GM18951 (cell line): ENCODE data around the gene GAS5.

Source experiments
- POLR2A ChIP-seq: IDR thresholded peaks from 4 replicates; pipeline ENCODE4 v1.6.1; 2011; ENCODE audit warnings: mild to moderate bottlenecking; ENCODE audit not compliant: insufficient read length, insufficient read depth; ENCODE audit errors: extremely low read depth
- in situ Hi-C: fragments of 300-500 bp; cut with MboI; formaldehyde crosslinking; loops from one replicate; pipeline ENCODE4 v1.12.0; 2022; ENCODE audit warnings: low sequenced_read_pairs, mixed read lengths, inconsistent platforms; ENCODE audit not compliant: unreplicated experiment

Gene GAS5

DNA sequence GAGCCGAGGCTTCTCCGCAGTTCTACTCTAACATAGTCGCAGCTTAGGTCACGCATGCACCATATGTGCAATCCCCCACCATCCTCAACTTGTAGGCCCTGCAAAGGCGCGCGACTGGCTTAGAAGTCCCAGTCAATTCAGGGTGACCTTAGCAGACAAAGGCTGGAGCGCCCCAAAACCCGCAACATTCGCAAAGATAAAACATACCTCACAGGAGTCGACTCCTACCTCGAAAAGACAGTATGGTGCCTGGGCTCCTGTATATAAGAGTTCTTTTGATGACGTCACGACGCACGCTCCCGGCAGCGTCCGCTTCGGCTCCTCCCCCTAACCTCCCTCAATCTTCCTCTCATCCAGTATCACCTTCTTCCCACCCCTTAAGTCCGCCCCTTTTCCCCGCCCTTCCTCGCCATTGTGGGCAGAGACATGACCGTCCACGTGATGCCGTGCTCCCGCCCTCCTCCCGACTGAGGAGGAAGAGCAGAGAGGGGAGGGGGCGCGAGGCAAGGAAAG, at the start of gene GAS5:
Gene GAS5, minus strand, starts transcription at position 237 of the 513 bp plus-strand sequence.
- in situ Hi-C loops = no loop called here
- peak; percentile 100 for TF ChIP-seq POLR2A

GRCh38 chr1:173917149-173917548, 49.4 kb upstream of the GAS5 start, which contains the start of gene SERPINC1:
Gene SERPINC1 (minus strand): TSS chr1:173917327. CDS start chr1:173917259, 68 bp downstream.
- in situ Hi-C loops = no loop called here
- TF ChIP-seq POLR2A = no peak

- TF ChIP-seq POLR2A = no peak
- in situ Hi-C loops = no loop called here
Measured at GRCh38 chr1:173916667-173917066, 48.9 kb upstream of the GAS5 start.

DNA sequence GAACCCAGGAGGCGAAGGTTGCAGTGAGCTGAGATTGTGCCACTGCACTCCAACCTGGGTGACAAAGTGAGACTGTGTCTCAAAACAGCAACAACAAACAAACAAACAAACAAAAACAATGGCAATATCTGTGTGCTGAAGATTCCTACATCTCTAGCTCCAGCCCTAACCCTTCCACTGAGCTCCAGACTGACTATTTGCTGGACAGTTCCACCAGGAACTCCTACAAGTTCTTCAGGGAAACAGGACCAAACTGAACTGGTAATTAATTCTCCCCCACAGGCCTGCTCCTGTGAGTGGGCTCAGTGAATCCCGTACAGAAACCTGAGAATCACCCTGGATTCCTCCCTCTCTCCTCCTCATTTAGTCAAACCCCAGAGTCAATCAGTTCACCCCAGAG, 47.8 kb upstream of the GAS5 start:
- no peak for TF ChIP-seq POLR2A
- in situ Hi-C loops = no loop called here

- no peak for TF ChIP-seq POLR2A
- in situ Hi-C loops = no loop called here
Measured at GRCh38 chr1:173914366-173914871, 46.6 kb upstream of the GAS5 start.

GRCh38 chr1:173913111-173913510, 45.3 kb upstream of the GAS5 start:
- TF ChIP-seq POLR2A = no peak
- in situ Hi-C loops = no loop called here

- in situ Hi-C loops = no loop called here
Measured at GRCh38 chr1:173903827-173904531, 36.2 kb upstream of the GAS5 start.

DNA sequence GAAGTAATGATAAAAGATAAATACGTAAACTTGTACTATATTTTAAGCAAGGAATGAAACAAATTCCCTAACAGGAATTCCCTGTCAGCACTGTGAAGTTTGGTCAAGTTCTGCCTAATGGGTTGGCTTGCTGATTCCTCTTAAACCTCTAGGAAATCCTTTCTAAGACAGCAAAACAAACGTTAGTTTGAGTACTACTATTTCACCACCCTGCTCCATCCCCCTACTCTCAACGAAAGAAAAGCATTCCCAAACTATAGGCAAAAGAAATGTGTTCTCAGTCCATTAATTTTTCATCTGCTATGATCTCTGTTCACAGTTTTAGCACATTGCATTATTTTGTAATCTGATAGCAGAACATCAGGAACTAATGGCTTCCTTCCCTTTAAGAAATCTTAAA, 33.2 kb upstream of the GAS5 start:
- no peak for TF ChIP-seq POLR2A
- in situ Hi-C loops = no loop called here

More at GRCh38 chr1:173903827-173904531, 36.2 kb upstream of the GAS5 start:
- no peak for TF ChIP-seq POLR2A

DNA sequence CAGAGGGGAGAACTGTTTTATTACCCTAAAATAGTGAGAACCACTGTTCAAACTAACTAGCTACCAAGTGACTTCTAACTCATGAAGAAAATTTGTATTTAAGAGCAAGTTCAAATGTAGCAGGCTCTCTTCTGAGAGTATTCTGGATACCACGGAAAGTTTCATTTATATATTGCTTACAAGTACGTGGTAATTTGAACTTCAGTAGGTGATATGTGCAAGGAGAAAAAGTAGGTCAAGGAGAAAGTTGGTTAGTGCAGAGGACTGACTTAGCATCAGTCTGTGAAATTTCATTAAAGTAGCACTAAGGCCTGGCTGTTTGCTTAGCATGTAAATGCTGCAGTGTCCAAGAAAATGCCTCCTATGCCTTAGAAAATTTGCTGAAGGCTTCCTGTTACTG, 32.6 kb upstream of the GAS5 start:
- no peak for TF ChIP-seq POLR2A
- in situ Hi-C loops = no loop called here

DNA sequence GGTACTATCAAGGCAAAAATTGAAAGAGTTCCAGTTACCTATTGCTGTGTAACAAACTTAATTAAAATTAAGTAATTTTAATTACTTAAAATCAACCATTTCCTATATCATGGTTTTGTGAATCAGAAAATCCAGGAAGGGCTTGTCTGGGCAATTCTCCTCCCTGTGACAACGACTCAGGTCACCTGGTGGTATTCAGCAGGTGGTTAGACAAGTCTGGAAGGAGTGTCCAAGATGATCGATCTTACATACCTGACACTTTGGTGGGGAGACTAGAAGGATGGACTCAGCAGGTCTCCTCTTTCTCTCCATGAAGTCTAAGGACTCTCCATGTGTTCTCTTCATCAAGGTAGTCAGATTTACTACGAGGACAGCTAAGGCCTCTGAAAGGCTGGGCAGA, 26.4 kb upstream of the GAS5 start:
- TF ChIP-seq POLR2A = no peak
- in situ Hi-C loops = no loop called here

DNA sequence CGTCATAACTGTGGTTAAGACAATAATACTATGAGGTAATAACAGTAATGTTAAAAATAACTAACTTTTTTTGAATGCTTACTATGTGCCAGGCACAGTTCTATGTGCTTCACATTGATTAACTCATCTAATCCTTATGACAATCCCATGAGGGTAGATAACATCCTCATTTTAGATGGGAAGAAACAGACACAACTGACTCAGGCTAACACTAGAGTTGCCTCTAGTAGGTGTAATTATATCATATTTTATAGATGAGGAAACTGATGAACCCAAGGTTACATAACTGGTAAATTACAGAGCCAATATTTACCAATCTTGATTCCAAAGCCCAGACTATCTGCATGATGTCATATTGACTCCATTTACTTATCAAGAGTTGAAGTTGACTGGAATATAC, 25.8 kb upstream of the GAS5 start:
- in situ Hi-C loops = no loop called here
- no peak for TF ChIP-seq POLR2A

- in situ Hi-C loops = no loop called here
- TF ChIP-seq POLR2A = no peak
Measured at GRCh38 chr1:173889885-173890284, 22.1 kb upstream of the GAS5 start.

DNA sequence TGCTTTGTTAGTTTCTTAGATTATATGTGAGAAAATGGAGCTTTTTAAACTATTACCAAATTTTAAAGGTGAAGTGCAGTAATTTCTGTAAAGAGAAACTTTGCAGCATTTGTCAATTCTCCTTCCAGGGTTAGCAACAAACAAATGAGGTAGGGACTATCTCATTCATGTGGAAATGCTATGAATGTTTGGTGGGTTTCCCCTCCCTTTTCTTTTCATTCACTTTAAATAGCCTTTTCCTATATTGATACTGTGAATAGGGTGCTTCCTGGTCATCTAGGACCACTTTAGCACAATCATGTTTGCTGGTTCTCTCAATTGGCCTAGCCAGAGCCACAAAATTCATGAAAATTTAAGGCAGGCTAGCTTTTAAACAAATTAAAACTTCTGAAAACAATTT, 21.0 kb upstream of the GAS5 start:
- in situ Hi-C loops = no loop called here
- no peak for TF ChIP-seq POLR2A

GRCh38 chr1:173887627-173888026, 19.8 kb upstream of the GAS5 start:
- in situ Hi-C loops = no loop called here
- TF ChIP-seq POLR2A = no peak
